ENCODE measurements around the gene GPRC5D. TPM values are rescaled to one million over a fixed set of nuclear protein-coding genes. Genes with fewer than 3 reads are reported as not detected.

GPRC5D gene
- polyA plus RNA-seq, 1 experiment: not detected

DNA sequence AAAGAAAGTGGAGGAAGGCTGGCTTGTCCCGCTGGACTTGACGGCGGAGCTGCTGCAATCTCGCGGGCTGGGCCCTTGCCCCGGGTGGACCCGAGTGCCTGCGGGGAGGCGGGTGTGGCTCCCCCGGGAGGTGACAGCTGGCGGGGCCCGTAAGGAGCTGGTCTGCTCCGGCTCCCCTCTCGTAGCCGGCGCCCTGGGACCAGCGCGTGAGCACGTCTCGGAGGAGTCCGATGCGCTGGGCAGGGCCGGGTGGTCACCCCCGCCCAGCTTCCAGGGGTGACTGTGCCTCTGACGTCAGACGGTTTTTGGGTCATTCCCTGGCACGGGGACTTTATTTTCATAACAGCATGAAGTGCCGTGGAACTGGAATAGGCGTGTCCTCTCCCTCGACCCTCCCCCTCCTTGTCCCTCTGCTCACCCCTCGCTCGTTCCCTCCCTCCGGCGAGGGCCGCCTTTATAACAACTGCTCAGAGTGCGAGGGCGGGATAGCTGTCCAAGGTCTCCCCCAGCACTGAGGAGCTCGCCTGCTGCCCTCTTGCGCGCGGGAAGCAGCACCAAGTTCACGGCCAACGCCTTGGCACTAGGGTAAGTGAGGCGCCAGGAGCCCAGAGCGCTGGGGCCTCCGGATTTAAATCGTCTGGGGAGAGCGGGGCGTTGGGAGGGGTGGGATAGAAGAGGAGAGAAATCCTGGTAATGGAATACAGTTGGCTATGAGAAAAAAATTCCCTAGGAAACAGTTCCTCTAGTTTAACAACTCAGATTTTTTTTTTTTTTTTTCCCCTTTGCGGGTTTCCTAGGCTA is 60.7 kb downstream of the GPRC5D start, which contains the start of gene GPRC5A:
Gene GPRC5A (plus strand): TSS at position 483 of the 801 bp plus-strand sequence. CDS start 16,688 bp downstream, outside the sequence.
- DNase-seq (ENCODE audit: low read depth, low spot score): peak; percentile 82
- POLR2A ChIA-PET: interaction anchor here (0.7 to 1.9 kb wide), 11 partner anchors 10 to 305 kb away, joined by 3 to 13 read pairs (median 5); partner anchors contain the start of genes DDX47 and EMP1
- Histone ChIP-seq H3K27me3 (ENCODE audit: control insufficient read depth, insufficient read depth, low read length) (no peaks in the 10 kb centered on the region), H3K27ac (ENCODE audit: low read depth, low read length) (peak within 1 kb of the TSS; percentile 97), H3K9me3 (ENCODE audit: control insufficient read depth, insufficient read depth, low read length) (no peaks in the 10 kb centered on the region; the same call in 1 of the 2 replicates), H3K4me3 (ENCODE audit: low read depth, low read length) (peak within 1 kb of the TSS; percentile 61)
- CTCF ChIA-PET: interaction anchor here (0.9 to 1.8 kb wide), 4 partner anchors 17 to 135 kb away, joined by 3 to 16 read pairs (median 4); no protein-coding TSS in a partner anchor
- TF ChIP-seq, protein P1, sequence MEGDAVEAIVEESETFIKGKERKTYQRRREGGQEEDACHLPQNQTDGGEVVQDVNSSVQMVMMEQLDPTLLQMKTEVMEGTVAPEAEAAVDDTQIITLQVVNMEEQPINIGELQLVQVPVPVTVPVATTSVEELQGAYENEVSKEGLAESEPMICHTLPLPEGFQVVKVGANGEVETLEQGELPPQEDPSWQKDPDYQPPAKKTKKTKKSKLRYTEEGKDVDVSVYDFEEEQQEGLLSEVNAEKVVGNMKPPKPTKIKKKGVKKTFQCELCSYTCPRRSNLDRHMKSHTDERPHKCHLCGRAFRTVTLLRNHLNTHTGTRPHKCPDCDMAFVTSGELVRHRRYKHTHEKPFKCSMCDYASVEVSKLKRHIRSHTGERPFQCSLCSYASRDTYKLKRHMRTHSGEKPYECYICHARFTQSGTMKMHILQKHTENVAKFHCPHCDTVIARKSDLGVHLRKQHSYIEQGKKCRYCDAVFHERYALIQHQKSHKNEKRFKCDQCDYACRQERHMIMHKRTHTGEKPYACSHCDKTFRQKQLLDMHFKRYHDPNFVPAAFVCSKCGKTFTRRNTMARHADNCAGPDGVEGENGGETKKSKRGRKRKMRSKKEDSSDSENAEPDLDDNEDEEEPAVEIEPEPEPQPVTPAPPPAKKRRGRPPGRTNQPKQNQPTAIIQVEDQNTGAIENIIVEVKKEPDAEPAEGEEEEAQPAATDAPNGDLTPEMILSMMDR (IDR thresholded peaks at IDR 0.05; ENCODE audit: low read depth, low read length): peak; percentile 37

Small RNA genes lying within 50 kb of the gene (small RNA-seq; reads per million reads assigned to genes)
- gene RF00604 (ENCODE audit: insufficient read length, low read depth): not detected

Other genes starting within 250 kb of the GPRC5D start
- 17.9 and 23.1 TPM in 2 replicates for gene CDKN1B, start 234.8 kb downstream of the GPRC5D start, polyA plus RNA-seq (2011; rRNA removed)
- gene APOLD1, start 166.5 kb downstream of the GPRC5D start, polyA plus RNA-seq (2011; rRNA removed): 2.2 and 2.6 TPM in 2 replicates
- 91.3 and 113 TPM in 2 replicates for gene DDX47, start 138.8 kb downstream of the GPRC5D start, polyA plus RNA-seq (2011; rRNA removed)
- gene GPRC5A, start 60.6 kb downstream of the GPRC5D start, polyA plus RNA-seq (2011; rRNA removed): 117 and 118 TPM in 2 replicates
- 57.7 and 76.3 TPM in 2 replicates for gene HEBP1, start 48.1 kb upstream of the GPRC5D start, polyA plus RNA-seq (2011; rRNA removed)
- gene FAM234B, start 92.2 kb upstream of the GPRC5D start, polyA plus RNA-seq (2011; rRNA removed): 6.1 and 7.3 TPM in 2 replicates
- 1.6 and 1.7 TPM in 2 replicates for gene GSG1, start 151.5 kb upstream of the GPRC5D start, polyA plus RNA-seq (2011; rRNA removed)
- gene EMP1, start 244.6 kb upstream of the GPRC5D start, polyA plus RNA-seq (2011; rRNA removed): 209 and 257 TPM in 2 replicates

Data from AG04450 (cell line).